ENCODE measurements around the gene CIB1.

CIB1 gene

DNA sequence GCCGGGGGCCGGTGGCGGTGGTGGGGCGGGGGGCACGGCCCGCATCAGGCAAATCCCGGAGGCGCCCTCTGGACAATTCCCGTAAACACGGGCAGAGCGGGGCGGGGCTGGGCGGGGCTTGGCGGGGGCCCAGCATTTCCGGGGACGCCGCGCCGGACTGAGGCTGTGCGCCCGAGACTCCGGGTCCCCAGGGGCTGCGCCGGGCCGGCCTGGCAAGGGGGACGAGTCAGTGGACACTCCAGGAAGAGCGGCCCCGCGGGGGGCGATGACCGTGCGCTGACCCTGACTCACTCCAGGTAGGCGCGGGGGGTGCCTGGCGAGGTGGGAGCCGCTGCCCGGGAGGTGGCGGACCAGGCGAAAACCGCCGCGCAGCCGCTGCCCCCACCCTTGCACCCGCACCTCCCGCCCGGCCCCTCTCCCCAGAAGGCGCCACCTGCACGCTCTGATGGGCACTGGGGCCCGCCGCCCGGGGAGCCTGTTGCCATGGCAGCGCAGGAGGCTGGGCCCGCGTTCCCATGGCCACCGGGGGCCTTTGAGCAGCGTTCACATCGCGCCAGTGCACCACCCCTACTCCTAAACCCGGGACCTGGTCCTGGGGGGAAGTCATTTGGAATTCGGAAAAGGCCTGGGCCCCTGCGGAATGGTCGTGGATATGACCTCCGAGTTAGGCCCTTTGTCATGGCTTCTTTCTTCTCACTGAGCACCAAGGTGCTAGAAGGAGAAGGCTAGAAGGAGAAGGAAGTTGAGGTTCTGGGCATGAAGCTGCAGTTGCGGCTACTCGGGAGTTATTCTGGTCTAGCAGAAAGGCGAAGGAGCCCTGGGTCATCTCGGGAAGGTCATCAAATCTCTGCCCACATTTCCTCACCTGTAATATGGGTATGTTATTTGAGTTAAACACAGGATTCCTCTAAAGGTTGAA lies 48.7 kb downstream of the CIB1 start:
- POLR2A ChIA-PET = interaction anchor here (0.6 kb wide), 1 partner anchor 34 kb away, joined by 5 read pairs; no protein-coding TSS in a partner anchor
- Histone ChIP-seq H3K4me1 (ENCODE audit: control extremely low read depth in 1 of 4, control insufficient read depth in 4 of 4, insufficient read depth in 4 of 4, low read length in 3 of 4) (peaks cover 4 to 26% (median 10%) of the 10 kb centered on the region in 4 experiments), H3K9me3 (ENCODE audit: control extremely low read depth in 1 of 5, control insufficient read depth in 4 of 5, insufficient read depth in 2 of 5, low read depth in 1 of 5, low read length in 4 of 5) (no peaks in the 10 kb centered on the region), H3K27me3 (replicated peaks in 2 of 5; ENCODE audit: control insufficient read depth in 4 of 5, insufficient read depth in 5 of 5, low read length in 4 of 5) (peaks cover 0 to 4% (median 0%) of the 10 kb centered on the region in 5 experiments), H3K4me3 (ENCODE audit: control insufficient read depth in 1 of 7, extremely low read depth in 1 of 7, insufficient read depth in 4 of 7, low read depth in 2 of 7, low read length in 6 of 7) (peak overlapping the region; percentile 21 to 66 (median 46)), H3K27ac (ENCODE audit: insufficient read depth in 1 of 2, low read depth in 1 of 2, low read length in 2 of 2, poor library complexity in 1 of 2, severe bottlenecking in 2 of 2) (peak overlapping the region in 1 of 2 experiments; percentile 27), H3K36me3 (ENCODE audit: control insufficient read depth in 4 of 4, insufficient read depth in 4 of 4, low read length in 3 of 4) (no peaks in the 10 kb centered on the region)
- DNase-seq = peak in 2 of 3 donors; percentile 60 to 74
- WGBS (ENCODE audit: insufficient coverage) = 2% methylated on average over 47 of the region's 67 CpGs
- CTCF ChIA-PET = no interaction called here

DNA sequence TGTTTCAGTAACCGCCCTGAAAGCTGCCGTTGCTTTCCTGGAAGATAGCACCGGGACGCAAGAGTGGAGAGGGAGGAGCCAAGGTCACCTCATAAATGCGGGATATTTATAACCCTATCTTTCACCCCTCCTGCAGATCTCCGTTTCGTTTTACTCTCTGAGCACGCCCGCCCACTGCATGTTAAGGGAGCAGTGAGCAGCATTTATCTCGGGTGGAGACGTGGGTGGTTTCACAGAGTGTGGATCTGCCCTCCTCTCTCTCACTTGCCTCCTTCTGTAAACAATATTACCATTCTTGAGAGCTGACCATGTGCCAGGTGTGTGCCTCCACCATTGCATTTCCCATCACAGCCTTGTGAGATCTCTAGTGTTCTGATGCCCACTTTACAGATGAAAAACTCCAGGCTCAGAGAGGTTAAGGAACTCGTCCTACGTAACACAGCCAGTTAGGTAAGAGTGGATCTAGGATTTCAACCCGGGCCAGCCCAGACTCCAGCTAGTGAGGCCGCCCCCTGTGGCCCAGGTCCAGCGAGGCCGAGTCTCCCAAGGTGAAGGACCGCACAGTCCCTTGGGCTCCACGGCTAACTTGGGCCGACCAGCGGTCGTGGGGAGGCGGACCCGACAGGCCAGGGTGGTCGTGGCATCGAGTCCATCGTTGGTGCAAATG lies 49.5 kb downstream of the CIB1 start:
- no peaks in the 10 kb centered on the region for H3K36me3 ChIP-seq (ENCODE audit: control insufficient read depth in 4 of 4, insufficient read depth in 4 of 4, low read length in 3 of 4)
- peaks cover 4 to 22% (median 10%) of the 10 kb centered on the region in 4 experiments for H3K4me1 ChIP-seq (ENCODE audit: control extremely low read depth in 1 of 4, control insufficient read depth in 4 of 4, insufficient read depth in 4 of 4, low read length in 3 of 4)
- 71% methylated on average over 17 of the region's 27 CpGs for WGBS (ENCODE audit: insufficient coverage)
- peaks cover 0 to 4% (median 0%) of the 10 kb centered on the region in 5 experiments for H3K27me3 ChIP-seq (replicated peaks in 2 of 5; ENCODE audit: control insufficient read depth in 4 of 5, insufficient read depth in 5 of 5, low read length in 4 of 5)
- H3K9me3 ChIP-seq (ENCODE audit: control extremely low read depth in 1 of 5, control insufficient read depth in 4 of 5, insufficient read depth in 2 of 5, low read depth in 1 of 5, low read length in 4 of 5) = no peaks in the 10 kb centered on the region
- H3K4me3 ChIP-seq (ENCODE audit: control insufficient read depth in 1 of 7, extremely low read depth in 1 of 7, insufficient read depth in 4 of 7, low read depth in 2 of 7, low read length in 6 of 7) = peak overlapping the region in 2 of 7 experiments; percentile 64 to 66
- CTCF ChIA-PET = interaction anchor here (0.9 kb wide), 1 partner anchor 35 kb away, joined by 3 read pairs; no protein-coding TSS in a partner anchor
- H3K27ac ChIP-seq (ENCODE audit: insufficient read depth in 1 of 2, low read depth in 1 of 2, low read length in 2 of 2, poor library complexity in 1 of 2, severe bottlenecking in 2 of 2) = peak overlapping the region in 1 of 2 experiments; percentile 76
- POLR2A ChIA-PET = no interaction called here
- peak in 1 of 3 donors; percentile 24 for DNase-seq

DNA sequence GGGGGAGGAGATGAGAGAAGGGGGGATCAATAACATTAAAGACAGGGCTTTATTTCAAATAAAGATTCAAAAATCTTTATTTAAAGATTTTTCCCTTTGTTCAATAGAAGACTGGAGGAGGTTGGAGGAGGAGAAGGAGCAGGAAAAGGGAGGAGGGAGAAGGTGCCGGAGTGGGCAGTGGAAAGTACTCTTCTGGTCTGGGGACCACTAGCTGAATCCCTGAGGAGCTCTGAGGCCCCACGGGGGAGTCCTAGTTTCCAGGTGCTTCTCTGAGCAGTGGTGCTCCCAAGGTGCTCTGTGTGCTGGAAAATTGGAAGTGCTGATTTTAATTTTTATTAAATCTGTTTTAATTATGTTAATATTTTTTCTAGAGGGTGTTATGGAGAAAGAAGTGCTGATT lies 52.0 kb downstream of the CIB1 start:
- DNase-seq = no peak
- Histone ChIP-seq H3K27me3 (replicated peaks in 2 of 5; ENCODE audit: control insufficient read depth in 4 of 5, insufficient read depth in 5 of 5, low read length in 4 of 5) (peaks cover 0 to 4% (median 0%) of the 10 kb centered on the region in 5 experiments), H3K27ac (ENCODE audit: insufficient read depth in 1 of 2, low read depth in 1 of 2, low read length in 2 of 2, poor library complexity in 1 of 2, severe bottlenecking in 2 of 2) (no peak overlapping the region), H3K36me3 (ENCODE audit: control insufficient read depth in 4 of 4, insufficient read depth in 4 of 4, low read length in 3 of 4) (no peaks in the 10 kb centered on the region), H3K4me1 (ENCODE audit: control extremely low read depth in 1 of 4, control insufficient read depth in 4 of 4, insufficient read depth in 4 of 4, low read length in 3 of 4) (peaks cover 4 to 15% (median 8%) of the 10 kb centered on the region in 4 experiments), H3K9me3 (ENCODE audit: control extremely low read depth in 1 of 5, control insufficient read depth in 4 of 5, insufficient read depth in 2 of 5, low read depth in 1 of 5, low read length in 4 of 5) (no peaks in the 10 kb centered on the region), H3K4me3 (ENCODE audit: control insufficient read depth in 1 of 7, extremely low read depth in 1 of 7, insufficient read depth in 4 of 7, low read depth in 2 of 7, low read length in 6 of 7) (no peak overlapping the region)
- no CpG with 5 or more reads among the region's 2 CpGs for WGBS (ENCODE audit: insufficient coverage)
- CTCF ChIA-PET = interaction anchor here (1.1 to 1.8 kb wide), 3 partner anchors 11 to 39 kb away, joined by 4 to 7 read pairs (median 5); no protein-coding TSS in a partner anchor
- POLR2A ChIA-PET = no interaction called here

All from common myeloid progenitor, CD34-positive (primary cell).